Muscle of back (tissue), 11 donors: ENCODE data around the gene LARP1. TPM values are rescaled to one million over a fixed set of nuclear protein-coding genes. Genes with fewer than 3 reads are reported as not detected.
"Not testable (repeated sequence)": the region's sequence is repeated elsewhere in the genome, so short reads cannot be mapped to it uniquely, and the experiment has no call there.

ENCODE experiments used
- DNase-seq, 3 donors: peaks; one replicate each; pipeline versions ENCODE4 v3.0.0 to v3.0.0-alpha.2; 2013
- polyA plus RNA-seq, 10 donors: library from polyadenylated mRNA; unstranded; fragments of 120-200 nt; gene quantifications; one replicate each; pipeline ENCODE4 v1.2.1, GENCODE V29; 2013; ENCODE audit not compliant: insufficient read length in 10 of 10

The LARP1 gene
- polyA plus RNA-seq, 10 donors = 80.0 to 115 (median 91.8) TPM

GRCh38 chr5:154734370-154735248 lies 20.6 kb upstream of the LARP1 start:
- no peak for DNase-seq

DNA sequence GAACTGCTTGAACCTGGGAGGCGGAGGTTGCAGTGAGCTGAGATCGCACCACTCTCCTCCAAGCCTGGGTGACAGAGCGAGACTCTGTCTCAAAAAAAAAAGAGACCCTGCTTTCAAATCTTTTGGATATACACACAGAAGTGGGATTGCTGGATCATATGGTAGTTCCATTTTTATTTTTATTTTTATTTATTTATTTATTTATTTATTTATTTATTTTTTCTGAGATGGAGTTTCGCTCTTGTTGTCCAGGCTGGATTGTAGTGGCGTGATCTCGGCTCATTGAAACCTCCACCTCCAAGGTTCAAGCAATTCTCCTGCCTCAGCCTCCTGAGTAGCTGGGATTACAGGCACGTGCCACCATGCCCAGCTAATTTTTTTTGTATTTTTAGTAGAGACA lies 19.8 kb upstream of the LARP1 start:
- not testable (repeated sequence) for DNase-seq

DNA sequence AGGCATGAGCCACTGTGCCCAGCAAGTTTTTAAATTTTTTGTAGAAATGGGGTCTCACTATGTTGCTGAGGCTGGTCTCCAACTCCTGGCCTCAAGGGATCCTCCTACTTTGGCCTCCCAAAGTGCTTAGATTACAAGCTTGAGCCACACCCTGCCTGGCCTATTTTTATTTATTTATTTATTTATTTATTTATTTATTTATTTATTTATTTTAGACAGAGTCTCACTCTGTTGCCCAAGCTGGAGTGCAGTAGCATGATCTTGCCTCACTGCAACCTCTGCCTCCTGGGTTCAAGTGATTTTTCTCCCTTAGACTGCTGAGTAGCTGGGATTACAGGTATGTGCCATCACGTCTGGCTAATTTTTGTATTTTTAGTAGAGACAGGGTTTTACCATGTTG lies 18.8 kb upstream of the LARP1 start:
- DNase-seq = not testable (repeated sequence)

DNA sequence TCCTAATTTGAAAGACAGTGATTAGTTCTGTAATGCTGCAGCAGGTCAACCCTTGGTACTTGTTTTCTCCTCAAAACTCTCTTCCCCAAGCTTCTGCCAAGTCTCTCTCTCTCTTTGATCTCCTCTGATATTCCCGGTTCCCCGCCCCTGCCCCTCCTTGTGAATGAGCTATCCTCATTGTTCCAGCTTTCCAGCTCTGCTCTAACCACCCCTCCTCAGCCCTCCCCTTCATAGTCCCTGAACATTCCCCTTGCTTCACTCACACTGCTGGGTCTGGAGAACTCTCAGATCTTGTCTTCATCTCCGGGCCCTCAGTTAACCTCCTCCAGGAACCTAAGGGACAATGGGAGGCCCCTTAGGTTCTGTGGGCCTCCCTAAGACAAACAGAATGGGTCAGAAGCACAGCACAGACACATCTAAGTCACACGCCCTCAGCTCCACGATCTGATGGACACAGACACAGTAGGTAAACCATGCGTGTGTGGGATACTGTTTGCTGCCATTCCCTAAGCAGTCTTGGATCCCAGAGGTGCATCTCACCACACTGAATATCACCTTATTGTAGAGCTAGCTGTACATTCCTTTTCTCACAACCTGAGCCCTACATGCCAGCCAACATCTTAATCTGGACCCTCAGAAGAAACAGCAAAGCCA lies 17.4 kb upstream of the LARP1 start:
- no peak for DNase-seq

- peak in 1 of 3 donors; percentile 40 for DNase-seq
These were observed 14.7 kb upstream of the LARP1 start for GRCh38 chr5:154740483-154740882.

DNA sequence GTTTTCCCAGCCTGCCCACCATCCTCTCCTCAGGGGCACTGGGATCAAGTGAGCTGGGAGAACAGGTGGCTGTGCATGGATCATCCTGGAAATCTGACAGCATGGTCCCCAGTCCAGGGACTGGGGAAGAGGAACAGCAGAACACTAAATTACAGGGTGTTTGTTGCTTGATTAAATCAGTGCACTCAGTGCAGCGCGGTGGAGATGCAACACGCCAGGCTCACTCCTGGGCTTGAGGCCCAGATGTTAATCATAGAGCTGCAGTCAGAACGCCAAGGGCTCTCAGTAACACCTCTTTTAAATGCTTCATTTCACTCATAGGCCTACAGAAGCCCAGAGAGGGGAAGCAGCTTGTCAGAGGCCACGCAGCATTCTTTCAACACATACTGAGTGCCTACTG lies 14.2 kb upstream of the LARP1 start:
- DNase-seq = peak in 2 of 3 donors; percentile 67 to 72

GRCh38 chr5:154741415-154741814 lies 13.8 kb upstream of the LARP1 start:
- no peak for DNase-seq

- no peak for DNase-seq
These were observed 11.4 kb upstream of the LARP1 start for GRCh38 chr5:154743812-154744211.

DNA sequence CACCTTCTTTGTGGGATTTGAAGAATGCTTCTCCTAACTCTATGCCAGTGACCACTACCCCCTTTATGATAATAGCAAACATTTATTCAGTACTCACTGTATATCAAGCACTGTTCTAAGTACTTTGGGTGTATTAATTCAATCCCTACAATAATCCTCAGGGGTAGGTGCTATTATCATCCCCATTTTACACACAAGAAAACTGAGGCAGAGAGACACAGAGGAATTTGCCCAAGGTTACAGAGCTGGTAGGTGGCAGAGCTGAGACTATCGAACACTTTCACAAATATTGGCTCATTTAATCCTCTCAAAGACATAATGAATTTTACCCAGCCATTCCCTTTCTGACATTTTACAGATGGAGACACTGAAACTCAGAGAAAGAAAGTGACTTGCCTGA lies 9.8 kb upstream of the LARP1 start:
- no peak for DNase-seq

DNA sequence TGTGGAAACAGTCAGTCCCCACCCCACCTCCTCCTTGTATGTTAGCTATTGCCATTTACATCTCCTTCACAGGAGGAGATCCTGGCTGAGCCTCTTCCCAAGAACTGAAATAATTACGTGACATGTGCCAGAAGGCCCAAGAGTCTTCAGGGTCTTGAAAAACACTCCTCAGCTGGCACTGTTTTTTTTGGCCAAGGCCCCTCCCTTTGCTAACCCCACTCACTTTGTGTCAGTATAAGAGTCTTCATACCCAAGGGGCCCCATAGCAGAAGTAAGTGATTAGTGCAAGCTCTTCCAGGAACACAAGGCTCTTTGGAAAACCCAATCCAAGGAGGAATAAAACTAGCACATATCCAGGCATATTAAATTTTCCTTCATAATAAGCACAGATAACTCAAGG lies 5.7 kb upstream of the LARP1 start:
- peak in 2 of 3 donors; percentile 48 to 72 for DNase-seq

- not testable (repeated sequence) for DNase-seq
These were observed 4.5 kb upstream of the LARP1 start for GRCh38 chr5:154750641-154751040.

- DNase-seq = no peak
These were observed 3.3 kb upstream of the LARP1 start for GRCh38 chr5:154751854-154752253.

DNA sequence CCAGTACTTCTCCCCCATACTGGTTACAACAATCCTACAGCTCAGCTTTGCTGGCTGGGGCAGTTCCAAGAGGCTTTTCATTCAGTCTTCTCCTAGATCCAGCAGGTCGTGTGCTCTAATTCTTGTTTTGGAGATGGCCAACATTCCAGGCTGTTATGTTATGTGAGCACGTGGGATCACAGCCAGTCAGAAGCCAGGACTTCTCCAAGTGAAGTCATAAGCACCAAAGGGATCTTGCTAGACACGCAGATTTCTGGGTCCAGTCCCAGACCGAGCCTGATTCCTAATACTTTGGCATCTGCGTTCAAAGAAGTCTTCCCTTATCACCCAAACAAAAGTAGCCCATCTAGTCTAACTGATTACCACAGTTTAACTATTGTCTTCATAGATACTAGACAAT lies 1.4 kb upstream of the LARP1 start:
- DNase-seq = peak; percentile 91 to 95 (median 92)

- peak; percentile 99 to 100 (median 99) for DNase-seq
These were observed 467 bp upstream of the LARP1 start for GRCh38 chr5:154754460-154755360.

GRCh38 chr5:154756009-154756867 lies 1.1 kb downstream of the LARP1 start:
- DNase-seq = peak in 1 of 3 donors; percentile 75

DNA sequence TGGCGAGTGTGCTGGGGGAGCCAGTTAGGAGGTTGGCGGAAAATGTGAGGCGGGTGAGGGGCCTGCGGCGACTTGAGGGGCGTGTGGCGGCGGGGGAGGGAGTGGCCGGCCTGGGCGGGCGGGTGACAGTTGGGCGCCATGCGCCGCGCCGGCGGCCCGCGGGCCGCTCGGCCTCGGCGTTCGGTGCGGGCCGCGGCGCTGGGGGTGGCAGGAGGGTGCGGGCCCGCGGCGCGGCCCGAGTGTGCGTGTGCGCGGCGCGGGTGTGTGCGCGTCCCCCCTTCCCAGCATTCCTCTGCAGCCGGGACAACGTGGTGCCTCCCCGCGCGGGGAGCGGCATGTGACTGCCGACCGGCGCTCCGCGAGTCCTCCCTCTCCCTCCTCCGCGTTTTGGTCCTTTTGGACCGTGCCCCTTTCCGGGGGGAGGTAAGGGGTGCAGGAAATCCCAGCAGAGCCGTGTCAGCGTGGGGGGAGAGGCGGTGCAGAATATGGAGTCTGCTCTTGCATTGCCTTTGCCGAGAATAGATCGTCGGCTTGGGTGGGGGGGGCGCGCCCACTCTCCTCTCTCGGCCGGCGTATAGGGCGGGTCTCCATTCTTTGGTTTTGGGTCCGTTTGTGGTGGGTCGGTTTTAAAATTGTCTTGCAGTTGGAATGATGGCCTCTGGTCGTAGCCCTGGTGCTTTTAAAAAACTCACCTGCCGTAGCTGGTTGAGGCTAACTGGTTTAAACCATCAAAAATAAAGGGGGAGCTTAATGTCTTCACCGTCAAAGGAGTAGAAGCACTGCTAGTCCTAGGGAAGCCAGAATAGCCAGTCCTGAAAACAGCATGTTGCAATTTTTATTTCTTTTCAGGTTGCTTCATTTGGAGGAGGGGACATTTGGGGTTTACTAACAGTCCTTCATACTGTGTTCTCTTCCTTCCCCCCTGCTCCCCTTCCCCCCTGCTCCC lies 2.0 kb downstream of the LARP1 start:
- peak in 2 of 3 donors; percentile 57 to 77 for DNase-seq

DNA sequence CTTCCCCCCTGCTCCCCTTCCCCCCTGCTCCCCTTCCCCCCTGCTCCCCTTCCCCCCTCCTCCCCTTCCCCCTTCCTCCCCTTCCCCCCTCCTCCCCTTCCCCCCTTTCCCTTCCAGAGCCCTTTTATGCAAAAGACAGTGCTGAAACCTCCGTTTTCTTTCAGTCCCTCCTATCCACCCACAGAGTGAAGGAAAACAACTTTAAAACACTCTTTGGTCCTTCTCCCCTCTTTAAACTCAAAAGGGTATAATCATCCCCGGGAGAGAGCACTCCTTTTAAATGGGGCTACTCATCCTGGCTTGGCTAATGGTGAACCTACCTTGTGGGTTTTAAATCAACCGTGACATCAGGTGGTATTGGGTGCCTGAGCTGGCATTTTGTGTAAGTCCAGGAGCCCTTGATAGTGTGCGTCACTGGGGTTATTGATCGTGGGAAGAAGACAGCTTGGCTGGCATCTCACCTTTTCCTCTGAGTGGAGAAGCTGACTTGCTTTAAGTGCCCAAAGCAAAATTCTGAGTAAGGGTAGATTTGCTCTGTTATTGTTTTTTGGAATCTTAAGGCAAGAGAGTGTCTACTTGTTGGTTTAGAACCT lies 2.7 kb downstream of the LARP1 start:
- peak in 1 of 3 donors; percentile 30 for DNase-seq

- DNase-seq = peak; percentile 67 to 84 (median 71)
These were observed 3.3 kb downstream of the LARP1 start for GRCh38 chr5:154758493-154758892.

DNA sequence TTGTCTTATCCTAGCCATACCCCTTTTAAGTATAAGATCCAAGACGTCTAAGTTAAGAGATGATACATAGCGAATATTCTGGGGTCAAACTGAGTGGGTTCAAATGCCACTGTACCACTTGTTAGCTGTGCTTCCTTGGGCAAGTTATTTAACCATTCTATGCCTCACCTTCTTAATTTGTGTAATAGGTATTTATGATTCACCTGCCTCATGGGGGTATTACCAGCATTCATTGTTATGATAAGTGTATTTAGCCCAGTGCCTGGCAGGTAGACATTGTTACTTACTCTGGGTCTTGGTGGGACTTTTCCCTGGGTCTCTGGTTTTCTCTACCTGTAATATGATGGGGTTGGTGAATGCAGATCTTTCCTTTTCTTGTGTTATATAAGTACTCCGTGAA lies 3.8 kb downstream of the LARP1 start:
- DNase-seq = no peak
